Esophagus squamous epithelium (tissue), 5 donors: ENCODE measurements around the gene DSC1. TPM values are rescaled to one million over a fixed set of nuclear protein-coding genes. Genes with fewer than 3 reads are reported as not detected.

ENCODE experiments used
- DNase-seq: peaks from one replicate; lab custom pipeline; 2025; lab: John Stamatoyannopoulos, UW
- H3K27ac ChIP-seq, 4 donors: fragments of 200-600 bp; sonication (generic); one replicate each; pipeline ENCODE4 v1.5.1; 2016 to 2019; ENCODE audit warnings: mild to moderate bottlenecking in 1 of 4
- H3K27me3 ChIP-seq, 4 donors: fragments of 200-600 bp; sonication (generic); 1 replicate in 3 of 4; 2 replicates in 1 of 4; pipeline versions ENCODE4 v1.5.1 to v1.6.0; 2017 to 2021; ENCODE audit warnings: antibody characterized with exemption in 1 of 4
- H3K36me3 ChIP-seq, 3 donors: fragments of 200-600 bp; sonication (generic); one replicate each; pipeline ENCODE4 v1.5.1; 2016 to 2019
- H3K4me1 ChIP-seq, 3 donors: fragments of 200-600 bp; sonication (generic); one replicate each; pipeline ENCODE4 v1.5.1; 2017 to 2019
- H3K4me3 ChIP-seq, 4 donors: fragments of 200-600 bp; sonication (generic); 1 replicate in 3 of 4; 2 replicates in 1 of 4; pipeline ENCODE4 v1.5.1; 2016 to 2019; ENCODE audit warnings: mild to moderate bottlenecking in 2 of 4, moderate library complexity in 1 of 4
- H3K9me3 ChIP-seq, 3 donors: fragments of 200-600 bp; sonication (generic); one replicate each; pipeline ENCODE4 v1.5.1; 2016 to 2019
- CTCF ChIP-seq, 6 experiments: fragments of 450-650 bp in 4 of 6; fragments of 200-600 bp in 2 of 6; sonication (generic) in 2 of 6; IDR thresholded peaks; one replicate each; pipeline ENCODE4 v1.5.1; 2016 to 2019; ENCODE audit warnings: antibody characterized with exemption in 6 of 6, mild to moderate bottlenecking in 4 of 6, moderate library complexity in 4 of 6
- POLR2A ChIP-seq, 4 donors: fragments of 450-650 bp; IDR thresholded peaks; one replicate each; pipeline ENCODE4 v1.6.1; 2017; ENCODE audit warnings: antibody characterized with exemption in 4 of 4, mild to moderate bottlenecking in 4 of 4, moderate library complexity in 3 of 4
- WGBS, 2 donors: methylation state at CpG; one replicate each; pipeline ENCODE4 v1.1.5; 2018; 5-methylcytosine and 5-hydroxymethylcytosine counted together
- intact Hi-C: fragments of 100-400 bp; cut with DNase I; formaldehyde crosslinking; loops from one replicate; pipeline ENCODE4 v1.15.0; 2022
- total RNA-seq, 4 donors: library from RNA; depleted of rRNA; stranded (reverse); fragments of >200 nt; gene quantifications; one replicate each; pipeline ENCODE4 v1.1.0, GENCODE V29; 2016
- donor health status: DM: yes; HTN: yes; CAD: no.

The DSC1 gene
- total RNA-seq, 4 donors from 2014 or later, result 0.29 to 1.1 (median 0.60) TPM

- no peak for DNase-seq
- intact Hi-C loops, result no loop called here
- WGBS, 2 donors, result 74% methylated on average over 2 of the region's 2 CpGs
- Histone ChIP-seq H3K27ac (no peak overlapping the region), H3K4me1 (no peaks in the 10 kb centered on the region), H3K9me3 (no peaks in the 10 kb centered on the region), H3K4me3 (no peak overlapping the region), H3K27me3 (no peaks in the 10 kb centered on the region), H3K36me3 (no peaks in the 10 kb centered on the region)
- TF ChIP-seq CTCF (IDR thresholded peaks at IDR 0.05), result no peak
Observed at GRCh38 chr18:31176531-31176930, 13.9 kb upstream of the DSC1 start.

GRCh38 chr18:31171144-31171839, 8.6 kb upstream of the DSC1 start:
- intact Hi-C loops, result no loop called here
- H3K9me3 ChIP-seq, result no peaks in the 10 kb centered on the region
- no peak overlapping the region for H3K27ac ChIP-seq
- TF ChIP-seq CTCF (IDR thresholded peaks at IDR 0.05) (no peak), POLR2A (IDR thresholded peaks at IDR 0.05) (no peak)
- H3K4me3 ChIP-seq, result no peak overlapping the region
- no peaks in the 10 kb centered on the region for H3K36me3 ChIP-seq
- DNase-seq, result no peak
- no peaks in the 10 kb centered on the region for H3K4me1 ChIP-seq
- WGBS, 2 donors, result 85 to 88% methylated on average over 1 of the region's 1 CpG
- no peaks in the 10 kb centered on the region for H3K27me3 ChIP-seq

GRCh38 chr18:31170335-31170734, 7.7 kb upstream of the DSC1 start:
- no peak for TF ChIP-seq CTCF (IDR thresholded peaks at IDR 0.05)
- H3K4me3 ChIP-seq, result no peak overlapping the region
- H3K36me3 ChIP-seq, result no peaks in the 10 kb centered on the region
- no peak overlapping the region for H3K27ac ChIP-seq
- intact Hi-C loops, result no loop called here
- H3K9me3 ChIP-seq, result no peaks in the 10 kb centered on the region
- no peaks in the 10 kb centered on the region for H3K4me1 ChIP-seq
- no peaks in the 10 kb centered on the region for H3K27me3 ChIP-seq
- no peak for DNase-seq
- 73 to 83% methylated on average over 4 of the region's 4 CpGs for WGBS, 2 donors

- WGBS, 2 donors, result 13 to 38% methylated on average over 4 to 5 of the region's 5 CpGs
- DNase-seq, result no peak
- intact Hi-C loops, result no loop called here
- peak overlapping the region in 3 of 4 donors; percentile 29 to 75 (median 73) for H3K27ac ChIP-seq
- no peaks in the 10 kb centered on the region for H3K9me3 ChIP-seq
- no peaks in the 10 kb centered on the region for H3K27me3 ChIP-seq
- no peaks in the 10 kb centered on the region for H3K36me3 ChIP-seq
- TF ChIP-seq POLR2A (IDR thresholded peaks at IDR 0.05) (no peak), CTCF (IDR thresholded peaks at IDR 0.05) (no peak)
- H3K4me3 ChIP-seq, result no peak overlapping the region
- peaks cover 0 to 31% (median 0%) of the 10 kb centered on the region in 3 donors for H3K4me1 ChIP-seq
Observed at GRCh38 chr18:31162419-31162793, 250 bp downstream of the DSC1 start.

GRCh38 chr18:31161757-31162418, 768 bp downstream of the DSC1 start:
- Histone ChIP-seq H3K4me3 (no peak overlapping the region), H3K36me3 (no peaks in the 10 kb centered on the region), H3K9me3 (no peaks in the 10 kb centered on the region), H3K27ac (peak overlapping the region in 2 of 4 donors; percentile 73 to 75), H3K4me1 (peaks cover 0 to 35% (median 0%) of the 10 kb centered on the region in 3 donors), H3K27me3 (no peaks in the 10 kb centered on the region)
- DNase-seq, result no peak
- TF ChIP-seq CTCF (IDR thresholded peaks at IDR 0.05), result no peak
- no peak for TF ChIP-seq POLR2A (IDR thresholded peaks at IDR 0.05)
- intact Hi-C loops, result no loop called here
- WGBS, 2 donors, result 46 to 53% methylated on average over 2 of the region's 2 CpGs
